ENCODE data around the gene GDI1. TPM values are rescaled to one million over a fixed set of nuclear protein-coding genes. Genes with fewer than 3 reads are reported as not detected.
A peak's percentile ranks its signal among the peaks of the same experiment; 100 is the strongest.

GDI1 gene
- total and polyA plus RNA-seq, 9 of the 15 experiments (the other 6 are each of a cell fraction or from before 2014, with no cell fraction given), result 0.97 to 82.6 (median 37.5) TPM

- TF ChIP-seq ZSCAN32 (CRISPR knock-in tag; IDR thresholded peaks at IDR 0.05) (no peak), ZFX (CRISPR knock-in tag; IDR thresholded peaks at IDR 0.05) (no peak), E2F4 (CRISPR knock-in tag; IDR thresholded peaks at IDR 0.05; ENCODE audit: low read depth) (peak; percentile 87), ZNF57 (CRISPR knock-in tag; IDR thresholded peaks at IDR 0.05) (no peak), JUNB (CRISPR knock-in tag; conservative IDR thresholded peaks at IDR 0.05) (no peak), KDM2B (CRISPR knock-in tag; IDR thresholded peaks at IDR 0.05) (no peak), HMGN3 (IDR thresholded peaks at IDR 0.05; ENCODE audit: borderline replicate concordance, extremely low read depth, insufficient read length, low read depth, low read length) (peak; percentile 84), ZBTB7A (IDR thresholded peaks at IDR 0.05; ENCODE audit: borderline replicate concordance, control insufficient read depth, low read depth, low read length) (peak; percentile 37; the same call in 1 of the 2 replicates), ERF (CRISPR knock-in tag; IDR thresholded peaks at IDR 0.05) (no peak), NR0B1 (IDR thresholded peaks at IDR 0.05; ENCODE audit: partially characterized antibody) (no peak), BACH1 (tag; IDR thresholded peaks at IDR 0.05) (no peak), POLR2B (IDR thresholded peaks at IDR 0.05; ENCODE audit: low read depth, partially characterized antibody) (peak; percentile 70), MXI1 (IDR thresholded peaks at IDR 0.05; ENCODE audit: low read depth, low read length) (0 out of 2 replicates have a peak, but pooled peaks have one; percentile 17), FOXK1 (CRISPR knock-in tag; IDR thresholded peaks at IDR 0.05; ENCODE audit: borderline replicate concordance) (no peak), NCOA4 (IDR thresholded peaks at IDR 0.05; ENCODE audit: partially characterized antibody) (no peak), ZNF184 (CRISPR knock-in tag; IDR thresholded peaks at IDR 0.05) (no peak), HMBOX1 (IDR thresholded peaks at IDR 0.05) (no peak), MTF1 (CRISPR knock-in tag; IDR thresholded peaks at IDR 0.05; ENCODE audit: borderline replicate concordance) (no peak), ZBTB34 (CRISPR knock-in tag; IDR thresholded peaks at IDR 0.05) (no peak), HOMEZ (CRISPR knock-in tag; IDR thresholded peaks at IDR 0.05) (no peak)
Measured at GRCh38 chrX:154478728-154479622, 42.0 kb downstream of the GDI1 start, which contains the start of gene LAGE3 (continued).
